Vagina (tissue), 2 donors: ENCODE measurements around the gene NOM1.

Experiments
- CTCF ChIP-seq, 3 experiments: fragments of 450-650 bp in 2 of 3; fragments of 200-600 bp in 1 of 3; sonication (generic) in 1 of 3; IDR thresholded peaks; one replicate each; pipeline ENCODE4 v1.5.1; 2017 to 2019; ENCODE audit warnings: antibody characterized with exemption in 3 of 3, mild to moderate bottlenecking in 2 of 3, moderate library complexity in 2 of 3
- POLR2A ChIP-seq, 2 donors: fragments of 450-650 bp; IDR thresholded peaks; one replicate each; pipeline ENCODE4 v1.6.1; 2017; ENCODE audit warnings: antibody characterized with exemption in 2 of 2, mild to moderate bottlenecking in 2 of 2, moderate library complexity in 2 of 2

- TF ChIP-seq CTCF (IDR thresholded peaks at IDR 0.05) (no peak), POLR2A (IDR thresholded peaks at IDR 0.05) (no peak)
These were observed 64.4 kb downstream of the NOM1 start for GRCh38 chr7:157013602-157014549.
